Gastrocnemius medialis (tissue), 4 donors: ENCODE measurements around the gene GSK3B.

ENCODE experiments used
- POLR2A ChIP-seq, 2 donors: fragments of 450-650 bp; IDR thresholded peaks; one replicate each; pipeline ENCODE4 v1.6.1; 2017; ENCODE audit warnings: antibody characterized with exemption in 2 of 2, mild to moderate bottlenecking in 2 of 2, moderate library complexity in 2 of 2
- TF ChIP-seq, protein P1 (sequence below), 5 experiments: fragments of 450-650 bp in 3 of 5; fragments of 200-600 bp in 2 of 5; sonication (generic) in 2 of 5; IDR thresholded peaks in 4 of 5; conservative IDR thresholded peaks in 1 of 5; 1 replicate in 4 of 5; 2 replicates in 1 of 5; pipeline ENCODE4 v1.5.1; 2016 to 2019; ENCODE audit warnings: antibody characterized with exemption in 5 of 5, mild to moderate bottlenecking in 3 of 5, moderate library complexity in 3 of 5

DNA sequence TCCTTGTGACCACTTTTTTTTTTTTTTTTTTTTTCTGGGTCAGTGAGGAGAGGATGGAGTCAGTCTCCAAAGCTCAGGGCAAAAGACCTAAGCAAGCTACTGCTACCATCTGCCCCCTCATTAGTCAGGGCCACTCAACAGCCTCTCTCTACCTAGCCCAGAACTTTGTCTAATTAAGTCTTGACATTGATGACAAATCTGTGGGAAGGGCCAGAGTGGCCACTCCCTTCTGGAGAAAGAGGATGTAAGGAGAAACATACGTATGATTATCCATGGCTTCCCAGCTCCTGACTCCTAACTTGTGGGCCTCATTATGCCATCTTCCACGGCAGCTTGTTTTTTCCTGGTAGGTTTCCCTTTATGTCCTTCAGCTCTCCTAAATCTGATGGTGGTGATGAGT lies 274.4 kb downstream of the GSK3B start:
- TF ChIP-seq, protein P1, sequence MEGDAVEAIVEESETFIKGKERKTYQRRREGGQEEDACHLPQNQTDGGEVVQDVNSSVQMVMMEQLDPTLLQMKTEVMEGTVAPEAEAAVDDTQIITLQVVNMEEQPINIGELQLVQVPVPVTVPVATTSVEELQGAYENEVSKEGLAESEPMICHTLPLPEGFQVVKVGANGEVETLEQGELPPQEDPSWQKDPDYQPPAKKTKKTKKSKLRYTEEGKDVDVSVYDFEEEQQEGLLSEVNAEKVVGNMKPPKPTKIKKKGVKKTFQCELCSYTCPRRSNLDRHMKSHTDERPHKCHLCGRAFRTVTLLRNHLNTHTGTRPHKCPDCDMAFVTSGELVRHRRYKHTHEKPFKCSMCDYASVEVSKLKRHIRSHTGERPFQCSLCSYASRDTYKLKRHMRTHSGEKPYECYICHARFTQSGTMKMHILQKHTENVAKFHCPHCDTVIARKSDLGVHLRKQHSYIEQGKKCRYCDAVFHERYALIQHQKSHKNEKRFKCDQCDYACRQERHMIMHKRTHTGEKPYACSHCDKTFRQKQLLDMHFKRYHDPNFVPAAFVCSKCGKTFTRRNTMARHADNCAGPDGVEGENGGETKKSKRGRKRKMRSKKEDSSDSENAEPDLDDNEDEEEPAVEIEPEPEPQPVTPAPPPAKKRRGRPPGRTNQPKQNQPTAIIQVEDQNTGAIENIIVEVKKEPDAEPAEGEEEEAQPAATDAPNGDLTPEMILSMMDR (IDR thresholded peaks at IDR 0.05 in 4 of 5, conservative IDR thresholded peaks at IDR 0.05 in 1 of 5), result no peak
- TF ChIP-seq POLR2A (IDR thresholded peaks at IDR 0.05), result no peak
